ENCODE measurements around the gene CPNE5.

DNA sequence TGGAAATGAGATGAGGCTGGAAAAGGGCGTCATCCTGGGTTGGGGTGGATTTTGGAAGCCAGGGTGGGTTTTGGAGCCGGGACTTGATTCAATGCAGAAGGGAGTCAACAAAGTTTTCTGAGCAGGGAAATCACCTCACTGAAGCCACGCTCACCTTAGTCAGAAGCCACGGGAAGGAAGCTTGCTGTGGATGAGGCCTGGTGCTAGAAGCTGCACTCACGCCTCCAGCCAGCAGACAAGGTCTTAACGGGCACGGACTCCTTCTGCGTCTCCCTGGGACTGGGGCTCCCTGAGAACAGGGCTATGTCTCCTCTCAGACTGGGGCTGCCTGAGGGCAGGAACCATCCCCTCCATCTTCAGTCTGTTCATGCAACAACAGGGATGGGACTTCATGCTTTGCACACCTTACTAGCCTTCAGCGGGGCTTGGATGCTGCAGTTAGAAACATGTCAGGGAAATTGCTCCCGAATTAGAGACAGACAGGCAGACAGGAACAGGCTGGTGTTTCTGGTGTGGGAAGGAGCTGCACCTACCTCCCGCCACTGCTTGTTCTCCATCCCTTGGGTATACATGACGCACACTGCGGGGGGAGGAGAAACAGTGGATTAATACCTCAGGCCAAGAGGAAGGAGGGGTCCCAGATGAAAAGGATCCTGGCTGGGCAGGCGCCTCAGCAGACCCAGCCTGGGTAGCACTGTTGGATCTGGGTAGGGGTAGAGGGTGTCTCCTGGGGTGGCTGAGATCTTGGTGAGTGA lies 17.5 kb downstream of the CPNE5 start:
- TF ChIP-seq, protein P1, sequence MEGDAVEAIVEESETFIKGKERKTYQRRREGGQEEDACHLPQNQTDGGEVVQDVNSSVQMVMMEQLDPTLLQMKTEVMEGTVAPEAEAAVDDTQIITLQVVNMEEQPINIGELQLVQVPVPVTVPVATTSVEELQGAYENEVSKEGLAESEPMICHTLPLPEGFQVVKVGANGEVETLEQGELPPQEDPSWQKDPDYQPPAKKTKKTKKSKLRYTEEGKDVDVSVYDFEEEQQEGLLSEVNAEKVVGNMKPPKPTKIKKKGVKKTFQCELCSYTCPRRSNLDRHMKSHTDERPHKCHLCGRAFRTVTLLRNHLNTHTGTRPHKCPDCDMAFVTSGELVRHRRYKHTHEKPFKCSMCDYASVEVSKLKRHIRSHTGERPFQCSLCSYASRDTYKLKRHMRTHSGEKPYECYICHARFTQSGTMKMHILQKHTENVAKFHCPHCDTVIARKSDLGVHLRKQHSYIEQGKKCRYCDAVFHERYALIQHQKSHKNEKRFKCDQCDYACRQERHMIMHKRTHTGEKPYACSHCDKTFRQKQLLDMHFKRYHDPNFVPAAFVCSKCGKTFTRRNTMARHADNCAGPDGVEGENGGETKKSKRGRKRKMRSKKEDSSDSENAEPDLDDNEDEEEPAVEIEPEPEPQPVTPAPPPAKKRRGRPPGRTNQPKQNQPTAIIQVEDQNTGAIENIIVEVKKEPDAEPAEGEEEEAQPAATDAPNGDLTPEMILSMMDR (conservative IDR thresholded peaks at IDR 0.05), result no peak
- TF ChIP-seq ZFX (IDR thresholded peaks at IDR 0.05), result no peak
